ENCODE measurements around the gene CCNF. TPM values are rescaled to one million over a fixed set of nuclear protein-coding genes. Genes with fewer than 3 reads are reported as not detected.

CCNF gene
- total and polyA plus RNA-seq, 4 donors = 0.88 to 46.3 (median 1.8) TPM

DNA sequence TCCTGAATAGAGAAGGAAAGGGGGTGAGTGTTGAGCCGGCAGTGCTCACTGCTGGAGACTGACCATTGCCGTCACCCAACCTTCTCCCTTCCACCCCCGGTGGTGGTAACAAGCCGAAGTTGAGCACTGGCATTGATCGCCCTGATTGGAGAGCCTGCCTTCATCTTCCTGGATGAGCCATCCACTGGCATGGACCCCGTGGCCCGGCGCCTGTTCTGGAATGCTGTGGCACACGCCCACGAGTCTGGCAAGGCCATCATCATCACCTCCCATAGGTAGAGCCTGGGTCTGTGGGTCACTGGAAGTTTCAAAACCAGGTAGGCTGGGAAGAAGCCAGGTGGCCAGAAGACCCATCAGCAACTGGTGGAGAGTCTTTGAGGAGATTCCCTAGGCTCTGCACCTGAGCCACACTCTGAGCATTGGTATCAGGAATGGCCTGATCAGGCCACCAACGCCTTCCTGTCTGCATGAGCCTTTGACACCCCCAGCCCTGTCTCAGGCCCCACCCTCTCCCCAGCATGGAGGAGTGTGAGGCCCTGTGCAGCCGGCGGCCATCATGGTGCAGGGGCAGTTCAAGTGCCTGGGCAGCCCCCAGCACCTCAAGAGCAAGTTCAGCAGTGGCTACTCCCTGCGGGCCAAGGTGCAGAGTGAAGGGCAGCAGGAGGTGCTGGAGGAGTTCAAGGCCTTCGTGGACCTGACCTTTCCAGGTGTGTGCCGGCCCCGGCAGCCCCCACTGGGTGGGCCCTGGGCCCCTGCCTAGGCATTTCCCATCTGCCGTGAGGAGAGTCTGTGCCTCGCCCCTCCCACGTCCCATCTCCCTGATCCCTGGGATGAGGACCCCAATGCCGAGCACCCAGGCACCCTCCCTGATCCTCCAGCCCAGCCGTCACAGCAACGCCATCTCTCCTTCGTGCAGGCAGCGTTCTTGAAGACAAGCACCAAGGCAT lies 4.9 kb upstream of the CCNF start:
- Histone ChIP-seq H3K9me3 (ENCODE audit: control insufficient read depth in 4 of 4, low read length in 3 of 4) (no peaks in the 10 kb centered on the region), H3K9ac (ENCODE audit: low read depth in 1 of 2, low read length in 2 of 2) (no peak overlapping the region), H3K4me1 (ENCODE audit: control insufficient read depth in 4 of 4, insufficient read depth in 4 of 4, low read length in 3 of 4) (peaks cover 0 to 7% (median 4%) of the 10 kb centered on the region in 4 donors), H3K27ac (ENCODE audit: low read depth in 1 of 2, low read length in 2 of 2) (no peak overlapping the region), H3K4me3 (ENCODE audit: low read depth in 1 of 3, low read length in 3 of 3) (no peak overlapping the region), H3K27me3 (ENCODE audit: control insufficient read depth in 4 of 4, insufficient read depth in 4 of 4, low read length in 3 of 4) (no peaks in the 10 kb centered on the region), H3K36me3 (ENCODE audit: control insufficient read depth in 4 of 4, insufficient read depth in 3 of 4, low read depth in 1 of 4, low read length in 3 of 4) (no peaks in the 10 kb centered on the region)
- WGBS = 95% methylated on average over 25 of the region's 25 CpGs
- TF ChIP-seq TAF1 (conservative IDR thresholded peaks at IDR 0.05) = no peak
- TF ChIP-seq, protein P1, sequence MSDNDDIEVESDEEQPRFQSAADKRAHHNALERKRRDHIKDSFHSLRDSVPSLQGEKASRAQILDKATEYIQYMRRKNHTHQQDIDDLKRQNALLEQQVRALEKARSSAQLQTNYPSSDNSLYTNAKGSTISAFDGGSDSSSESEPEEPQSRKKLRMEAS (IDR thresholded peaks at IDR 0.05) = no peak
- no peak for TF ChIP-seq RXRA (IDR thresholded peaks at IDR 0.05)
- TF ChIP-seq HNF4G (IDR thresholded peaks at IDR 0.05) = no peak
- TF ChIP-seq SP1 (IDR thresholded peaks at IDR 0.05) = no peak
- TF ChIP-seq, protein P2, sequence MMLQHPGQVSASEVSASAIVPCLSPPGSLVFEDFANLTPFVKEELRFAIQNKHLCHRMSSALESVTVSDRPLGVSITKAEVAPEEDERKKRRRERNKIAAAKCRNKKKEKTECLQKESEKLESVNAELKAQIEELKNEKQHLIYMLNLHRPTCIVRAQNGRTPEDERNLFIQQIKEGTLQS (IDR thresholded peaks at IDR 0.05) = no peak
- no peak for TF ChIP-seq GABPA (IDR thresholded peaks at IDR 0.05 in 1 of 2, conservative IDR thresholded peaks at IDR 0.05 in 1 of 2)
- TF ChIP-seq FOXA1 (IDR thresholded peaks at IDR 0.05) = no peak
- DNase-seq (ENCODE audit: low spot score) = no peak

DNA sequence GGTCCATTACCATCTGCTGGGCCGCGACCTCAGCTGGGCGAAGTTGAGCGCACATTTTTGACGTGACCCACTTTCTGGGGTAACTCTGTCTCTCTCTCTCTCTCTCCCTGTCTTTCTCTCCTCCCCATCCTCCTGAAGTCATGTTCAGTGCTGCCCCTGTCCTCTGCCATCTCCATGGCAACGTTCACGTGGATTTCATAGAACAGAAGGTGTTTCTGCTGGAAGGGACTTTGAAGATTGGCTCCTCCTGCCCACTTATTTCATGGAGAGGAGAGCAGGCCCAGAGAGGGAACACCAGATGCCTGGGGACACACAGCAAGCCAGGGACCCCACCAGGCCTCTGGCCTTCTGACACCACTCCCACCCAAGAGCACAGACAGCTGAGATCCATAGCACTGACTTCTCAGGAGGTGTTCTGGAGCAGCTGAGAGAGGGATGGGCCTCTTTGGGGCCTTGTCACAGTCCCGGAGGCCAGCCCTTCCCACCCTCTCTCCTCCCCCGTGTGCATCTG lies 4.2 kb upstream of the CCNF start:
- DNase-seq (ENCODE audit: low spot score) = no peak
- peaks cover 3 to 12% (median 7%) of the 10 kb centered on the region in 4 donors for H3K4me1 ChIP-seq (ENCODE audit: control insufficient read depth in 4 of 4, insufficient read depth in 4 of 4, low read length in 3 of 4)
- H3K9me3 ChIP-seq (ENCODE audit: control insufficient read depth in 4 of 4, low read length in 3 of 4) = no peaks in the 10 kb centered on the region
- WGBS = 93% methylated on average over 9 of the region's 9 CpGs
- H3K27me3 ChIP-seq (ENCODE audit: control insufficient read depth in 4 of 4, insufficient read depth in 4 of 4, low read length in 3 of 4) = no peaks in the 10 kb centered on the region
- H3K27ac ChIP-seq (ENCODE audit: low read depth in 1 of 2, low read length in 2 of 2) = no peak overlapping the region
- no peak overlapping the region for H3K9ac ChIP-seq (ENCODE audit: low read depth in 1 of 2, low read length in 2 of 2)
- H3K36me3 ChIP-seq (ENCODE audit: control insufficient read depth in 4 of 4, insufficient read depth in 3 of 4, low read depth in 1 of 4, low read length in 3 of 4) = no peaks in the 10 kb centered on the region
- H3K4me3 ChIP-seq (ENCODE audit: low read depth in 1 of 3, low read length in 3 of 3) = no peak overlapping the region
- TF ChIP-seq HNF4G (IDR thresholded peaks at IDR 0.05) = no peak
- TF ChIP-seq TAF1 (conservative IDR thresholded peaks at IDR 0.05) = no peak
- no peak for TF ChIP-seq FOXA1 (IDR thresholded peaks at IDR 0.05)
- no peak for TF ChIP-seq SP1 (IDR thresholded peaks at IDR 0.05)
- TF ChIP-seq, protein P2 (IDR thresholded peaks at IDR 0.05) = no peak
- no peak for TF ChIP-seq EGR1 (IDR thresholded peaks at IDR 0.05; ENCODE audit: low read depth in 2 of 2)
- no peak for TF ChIP-seq GABPA (IDR thresholded peaks at IDR 0.05 in 1 of 2, conservative IDR thresholded peaks at IDR 0.05 in 1 of 2)
- TF ChIP-seq HNF4A (conservative IDR thresholded peaks at IDR 0.05) = no peak

DNA sequence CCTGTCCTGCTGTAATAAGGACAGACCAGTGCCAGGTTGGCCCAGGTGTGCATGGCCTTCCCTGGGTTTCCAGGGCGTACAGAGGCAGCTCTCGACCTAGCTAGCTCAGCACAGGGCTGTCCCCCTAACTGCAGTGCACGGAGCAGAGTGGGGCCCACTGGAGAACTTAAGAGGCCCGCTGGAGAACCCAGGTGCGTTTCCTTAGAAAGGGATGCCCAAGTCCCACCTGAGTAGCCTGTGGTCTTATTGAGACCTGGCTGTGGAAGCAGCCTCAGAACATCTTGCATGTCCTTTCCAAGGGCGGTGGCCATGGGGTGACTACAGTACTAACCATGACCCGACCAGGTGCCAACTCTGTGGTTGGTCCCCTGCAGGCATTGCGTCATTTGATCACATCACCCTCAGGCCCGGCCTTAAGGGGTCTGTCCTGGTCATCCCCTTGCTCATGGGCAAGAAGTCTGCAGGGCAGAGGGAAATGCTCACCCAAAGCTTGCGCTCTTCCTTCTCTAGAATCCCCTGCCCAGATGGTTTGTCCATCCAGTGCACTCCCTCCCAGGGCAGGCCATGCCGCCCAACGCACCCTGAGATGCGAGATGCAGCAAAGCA lies 3.3 kb upstream of the CCNF start:
- H3K9me3 ChIP-seq (ENCODE audit: control insufficient read depth in 4 of 4, low read length in 3 of 4) = no peaks in the 10 kb centered on the region
- no peaks in the 10 kb centered on the region for H3K36me3 ChIP-seq (ENCODE audit: control insufficient read depth in 4 of 4, insufficient read depth in 3 of 4, low read depth in 1 of 4, low read length in 3 of 4)
- no peak for DNase-seq (ENCODE audit: low spot score)
- WGBS = 94% methylated on average over 13 of the region's 13 CpGs
- H3K9ac ChIP-seq (ENCODE audit: low read depth in 1 of 2, low read length in 2 of 2) = no peak overlapping the region
- H3K4me3 ChIP-seq (ENCODE audit: low read depth in 1 of 3, low read length in 3 of 3) = no peak overlapping the region
- H3K4me1 ChIP-seq (ENCODE audit: control insufficient read depth in 4 of 4, insufficient read depth in 4 of 4, low read length in 3 of 4) = peaks cover 3 to 19% (median 9%) of the 10 kb centered on the region in 4 donors
- H3K27me3 ChIP-seq (ENCODE audit: control insufficient read depth in 4 of 4, insufficient read depth in 4 of 4, low read length in 3 of 4) = no peaks in the 10 kb centered on the region
- no peak overlapping the region for H3K27ac ChIP-seq (ENCODE audit: low read depth in 1 of 2, low read length in 2 of 2)
- TF ChIP-seq YY1 (IDR thresholded peaks at IDR 0.05) (no peak), JUND (IDR thresholded peaks at IDR 0.05) (no peak), FOXA1 (IDR thresholded peaks at IDR 0.05) (no peak), GABPA (IDR thresholded peaks at IDR 0.05 in 1 of 2, conservative IDR thresholded peaks at IDR 0.05 in 1 of 2) (no peak), EGR1 (IDR thresholded peaks at IDR 0.05; ENCODE audit: low read depth in 2 of 2) (no peak), RXRA (IDR thresholded peaks at IDR 0.05) (no peak), SP1 (IDR thresholded peaks at IDR 0.05) (no peak), RAD21 (IDR thresholded peaks at IDR 0.05) (no peak), NR2F2 (IDR thresholded peaks at IDR 0.05) (no peak), FOXA2 (IDR thresholded peaks at IDR 0.05) (no peak), TAF1 (conservative IDR thresholded peaks at IDR 0.05) (no peak), HNF4G (IDR thresholded peaks at IDR 0.05) (no peak)
- TF ChIP-seq, protein P1 (IDR thresholded peaks at IDR 0.05) = no peak
- TF ChIP-seq, protein P2 (IDR thresholded peaks at IDR 0.05) = no peak
- TF ChIP-seq, protein P3, sequence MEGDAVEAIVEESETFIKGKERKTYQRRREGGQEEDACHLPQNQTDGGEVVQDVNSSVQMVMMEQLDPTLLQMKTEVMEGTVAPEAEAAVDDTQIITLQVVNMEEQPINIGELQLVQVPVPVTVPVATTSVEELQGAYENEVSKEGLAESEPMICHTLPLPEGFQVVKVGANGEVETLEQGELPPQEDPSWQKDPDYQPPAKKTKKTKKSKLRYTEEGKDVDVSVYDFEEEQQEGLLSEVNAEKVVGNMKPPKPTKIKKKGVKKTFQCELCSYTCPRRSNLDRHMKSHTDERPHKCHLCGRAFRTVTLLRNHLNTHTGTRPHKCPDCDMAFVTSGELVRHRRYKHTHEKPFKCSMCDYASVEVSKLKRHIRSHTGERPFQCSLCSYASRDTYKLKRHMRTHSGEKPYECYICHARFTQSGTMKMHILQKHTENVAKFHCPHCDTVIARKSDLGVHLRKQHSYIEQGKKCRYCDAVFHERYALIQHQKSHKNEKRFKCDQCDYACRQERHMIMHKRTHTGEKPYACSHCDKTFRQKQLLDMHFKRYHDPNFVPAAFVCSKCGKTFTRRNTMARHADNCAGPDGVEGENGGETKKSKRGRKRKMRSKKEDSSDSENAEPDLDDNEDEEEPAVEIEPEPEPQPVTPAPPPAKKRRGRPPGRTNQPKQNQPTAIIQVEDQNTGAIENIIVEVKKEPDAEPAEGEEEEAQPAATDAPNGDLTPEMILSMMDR (IDR thresholded peaks at IDR 0.05; ENCODE audit: low read depth, low read length, missing input control) = no peak
- TF ChIP-seq, protein P4, sequence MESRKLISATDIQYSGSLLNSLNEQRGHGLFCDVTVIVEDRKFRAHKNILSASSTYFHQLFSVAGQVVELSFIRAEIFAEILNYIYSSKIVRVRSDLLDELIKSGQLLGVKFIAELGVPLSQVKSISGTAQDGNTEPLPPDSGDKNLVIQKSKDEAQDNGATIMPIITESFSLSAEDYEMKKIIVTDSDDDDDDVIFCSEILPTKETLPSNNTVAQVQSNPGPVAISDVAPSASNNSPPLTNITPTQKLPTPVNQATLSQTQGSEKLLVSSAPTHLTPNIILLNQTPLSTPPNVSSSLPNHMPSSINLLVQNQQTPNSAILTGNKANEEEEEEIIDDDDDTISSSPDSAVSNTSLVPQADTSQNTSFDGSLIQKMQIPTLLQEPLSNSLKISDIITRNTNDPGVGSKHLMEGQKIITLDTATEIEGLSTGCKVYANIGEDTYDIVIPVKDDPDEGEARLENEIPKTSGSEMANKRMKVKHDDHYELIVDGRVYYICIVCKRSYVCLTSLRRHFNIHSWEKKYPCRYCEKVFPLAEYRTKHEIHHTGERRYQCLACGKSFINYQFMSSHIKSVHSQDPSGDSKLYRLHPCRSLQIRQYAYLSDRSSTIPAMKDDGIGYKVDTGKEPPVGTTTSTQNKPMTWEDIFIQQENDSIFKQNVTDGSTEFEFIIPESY (IDR thresholded peaks at IDR 0.05) = no peak
